GM19395 (cell line): Measurements from ENCODE around the gene ACSL1.

Experiments
- ATAC-seq: cut with Tn5 transposase; IDR thresholded peaks from one replicate; pipeline ENCODE4 v1.9.1; 2021; ENCODE audit warnings: mild to moderate bottlenecking, moderate library complexity; ENCODE audit not compliant: unreplicated experiment

ACSL1 gene

DNA sequence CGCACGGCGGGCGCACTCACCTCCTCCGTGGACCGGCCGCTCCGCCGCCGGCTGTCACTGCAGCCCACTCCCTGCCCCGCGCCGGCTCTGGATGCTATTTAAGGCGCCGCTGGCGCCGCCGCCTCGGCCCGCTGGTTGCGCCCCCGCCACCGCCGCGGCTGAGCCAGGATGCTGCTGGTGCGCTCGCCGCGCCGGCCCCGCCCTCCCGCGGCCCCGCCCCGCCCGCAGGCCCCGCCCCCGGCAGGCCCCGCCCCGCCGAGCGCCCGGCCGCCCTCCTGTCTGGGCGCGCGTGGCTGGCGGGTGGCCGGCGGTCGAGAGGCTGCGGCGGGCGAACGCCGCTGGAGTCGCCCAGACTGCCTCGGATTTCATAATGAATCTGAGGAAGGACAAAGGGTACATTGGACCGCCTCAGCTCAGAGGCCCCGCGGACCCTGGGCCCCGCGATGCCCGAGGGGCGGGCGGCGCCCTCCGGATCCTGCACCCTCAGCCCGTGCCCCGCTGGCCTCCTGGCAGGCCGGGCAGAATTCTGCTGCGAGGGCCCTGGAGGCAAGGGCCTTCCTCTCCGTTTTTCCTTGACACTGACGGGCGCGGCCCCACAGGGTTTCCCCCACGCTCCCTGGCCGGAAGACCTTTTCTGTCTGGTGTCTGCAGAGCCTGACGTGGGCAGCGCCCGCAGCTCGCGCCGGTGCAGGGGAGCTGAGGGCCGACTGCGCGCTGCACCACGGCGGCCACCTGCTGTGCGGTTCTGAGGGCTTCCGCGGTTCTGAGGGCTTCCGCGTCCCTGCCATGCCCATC, at the start of gene ACSL1:
ACSL1 (minus strand) TSS at position 73 of the 795 bp plus-strand sequence. CDS start 22,454 bp downstream, outside the sequence.
- ATAC-seq = peak; percentile 80

DNA sequence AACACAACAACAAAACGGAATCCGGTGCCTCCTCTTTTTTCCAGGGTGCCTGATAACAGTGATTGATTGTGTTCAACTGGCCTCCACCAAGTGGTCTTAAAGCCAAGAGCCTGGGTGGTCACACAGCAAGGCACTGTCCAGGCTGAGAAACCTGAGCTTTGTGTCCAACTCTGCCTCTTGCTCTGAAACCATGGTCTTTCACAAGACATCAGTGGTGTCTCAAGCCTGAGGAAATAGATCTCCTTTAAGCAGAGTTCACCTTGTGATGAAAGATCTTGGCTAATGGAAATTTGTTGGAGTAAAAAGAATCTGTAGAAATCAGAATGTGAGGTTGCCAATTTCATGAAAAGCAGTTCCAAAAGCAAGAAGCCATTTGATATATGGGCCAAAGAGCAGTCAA, 47.3 kb upstream of the ACSL1 start:
- no peak for ATAC-seq

GRCh38 chr4:184870718-184871117, 45.0 kb upstream of the ACSL1 start:
- no peak for ATAC-seq

GRCh38 chr4:184868623-184869022, 42.9 kb upstream of the ACSL1 start:
- ATAC-seq = no peak

GRCh38 chr4:184863916-184864315, 38.1 kb upstream of the ACSL1 start:
- no peak for ATAC-seq

DNA sequence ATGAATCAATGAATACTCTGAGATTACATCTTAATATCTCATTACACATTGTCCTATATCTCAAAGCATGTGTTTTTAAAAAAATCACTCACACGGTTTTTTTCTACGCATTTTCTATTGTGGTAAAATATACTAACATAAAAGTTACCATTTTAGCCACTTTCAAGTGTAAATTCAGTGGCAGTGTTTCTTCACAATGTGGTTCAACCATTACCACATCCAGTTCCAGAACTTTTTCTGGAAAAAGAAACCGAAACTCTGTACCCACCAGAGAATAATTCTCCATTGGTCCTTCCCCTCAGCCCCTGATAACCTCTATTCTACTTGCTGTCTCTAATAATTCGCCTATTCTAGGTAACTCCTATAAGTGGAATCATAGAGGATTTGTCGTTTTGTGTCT, 35.3 kb upstream of the ACSL1 start:
- ATAC-seq = no peak

DNA sequence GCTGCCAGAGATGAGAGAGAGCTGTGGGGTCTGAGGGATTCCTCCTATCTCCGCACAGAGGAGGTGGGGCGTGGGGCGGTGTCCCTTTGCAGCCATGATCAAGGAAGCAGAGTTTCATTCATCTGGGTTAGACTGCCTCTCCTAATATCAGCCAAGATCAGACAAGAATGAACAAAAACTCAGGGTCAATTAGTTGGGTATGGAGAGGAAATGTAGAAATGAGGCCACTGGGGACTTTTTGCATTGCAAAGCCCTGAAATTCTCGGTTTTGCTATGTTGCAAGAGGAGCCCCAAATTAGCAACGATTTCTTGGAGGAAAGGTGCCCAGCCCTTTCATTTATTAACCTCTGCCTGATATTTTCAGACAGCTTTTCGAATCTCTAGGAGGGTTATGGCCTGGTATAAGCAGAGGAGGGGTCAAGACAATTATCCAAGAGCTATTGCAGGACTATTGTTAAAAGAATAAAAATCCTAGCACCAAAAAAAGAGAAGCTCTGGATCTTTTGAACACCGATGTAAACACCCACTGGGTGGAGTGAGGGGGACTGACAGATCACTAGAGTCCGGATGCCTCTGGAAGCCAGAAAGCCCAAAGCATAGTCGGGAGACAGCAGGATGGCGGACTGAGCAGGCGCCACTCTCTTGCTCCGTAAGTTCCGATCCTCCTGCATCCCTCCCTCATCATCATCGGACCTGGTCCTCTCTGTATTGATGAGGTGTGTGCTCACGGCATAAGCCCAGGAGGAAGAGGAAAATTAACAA, 34.4 kb upstream of the ACSL1 start:
- ATAC-seq = peak; percentile 72

- no peak for ATAC-seq
These were observed 31.8 kb upstream of the ACSL1 start for GRCh38 chr4:184857441-184858121.

GRCh38 chr4:184856277-184856609, 30.5 kb upstream of the ACSL1 start:
- ATAC-seq = no peak

DNA sequence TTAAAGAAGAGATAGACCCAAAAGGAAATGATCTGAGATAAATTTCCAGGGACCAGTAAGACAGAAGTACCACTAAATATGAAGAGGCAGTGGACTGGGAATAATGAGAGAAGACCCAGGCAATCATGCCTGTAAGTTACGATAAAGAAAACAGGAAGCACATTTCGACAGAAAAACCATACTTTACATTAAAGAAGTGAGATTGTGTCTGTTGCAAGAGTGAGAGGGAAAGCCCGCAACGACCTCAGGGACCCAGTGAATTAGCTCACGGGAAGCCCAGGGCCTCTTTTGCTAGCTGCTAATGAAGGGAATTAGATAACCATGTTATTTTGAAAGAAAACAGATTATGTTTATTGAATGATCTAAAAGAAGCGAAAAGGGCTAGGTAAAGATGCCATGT, 28.9 kb upstream of the ACSL1 start:
- ATAC-seq = no peak

GRCh38 chr4:184853436-184853835, 27.7 kb upstream of the ACSL1 start:
- ATAC-seq = no peak

GRCh38 chr4:184851886-184852285, 26.1 kb upstream of the ACSL1 start:
- no peak for ATAC-seq

GRCh38 chr4:184851200-184851541, 25.4 kb upstream of the ACSL1 start:
- peak; percentile 80 for ATAC-seq

DNA sequence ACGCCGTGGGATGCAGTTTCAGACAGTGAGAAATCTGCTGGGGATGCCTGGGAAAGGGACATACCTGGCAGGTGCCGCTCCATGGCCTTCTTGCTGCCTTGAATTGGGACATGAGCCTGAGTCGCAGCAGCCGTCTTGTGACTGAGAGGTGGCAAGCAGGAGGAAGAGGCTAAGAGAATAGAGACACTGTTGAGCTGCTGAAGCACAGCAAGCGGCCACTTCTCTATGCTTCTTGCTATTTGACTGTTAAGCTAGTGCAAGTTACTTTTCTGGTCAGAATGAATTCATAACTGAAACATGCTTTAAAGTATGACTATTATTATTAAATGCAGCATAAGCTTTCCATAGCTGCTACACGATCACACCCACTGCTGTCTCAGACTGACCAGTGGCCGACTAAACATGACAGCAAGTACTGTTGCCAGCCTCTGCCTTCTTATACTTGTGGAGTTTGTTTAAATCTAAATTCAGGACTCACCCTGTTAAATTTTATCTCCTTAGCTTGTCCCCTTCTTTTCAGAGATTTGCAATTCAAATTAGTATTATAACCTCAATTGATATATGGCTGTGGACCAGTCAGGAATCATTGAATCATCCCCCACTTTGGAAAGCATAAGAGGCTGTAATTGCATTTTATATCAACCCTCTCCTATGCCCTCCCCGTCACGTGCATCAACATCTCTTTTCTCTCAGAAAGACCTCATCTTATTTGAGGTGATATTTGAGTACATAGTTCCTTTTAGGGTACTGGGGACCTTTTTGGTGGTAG, 24.8 kb upstream of the ACSL1 start:
- peak; percentile 48 for ATAC-seq

GRCh38 chr4:184850018-184850417, 24.2 kb upstream of the ACSL1 start:
- no peak for ATAC-seq

DNA sequence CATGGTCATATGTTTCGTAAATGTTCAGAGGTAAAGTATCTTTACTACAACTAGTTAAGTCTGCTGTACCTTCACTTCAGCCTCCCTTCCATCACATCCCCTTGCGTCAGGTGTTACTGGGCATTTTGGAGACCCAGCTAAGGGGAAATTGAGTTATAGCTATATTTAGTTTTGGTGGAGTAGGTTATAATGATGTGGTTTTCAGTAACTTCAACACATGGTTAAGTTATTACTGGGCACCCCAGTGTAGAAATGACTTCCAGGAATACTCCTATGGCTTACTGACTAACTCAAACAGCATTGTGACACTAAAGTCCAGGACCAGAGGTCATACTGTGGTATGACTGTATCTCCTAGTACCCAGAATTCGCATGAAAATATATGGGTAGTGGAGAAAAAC, 23.4 kb upstream of the ACSL1 start:
- peak; percentile 30 for ATAC-seq

GRCh38 chr4:184848510-184848909, 22.7 kb upstream of the ACSL1 start:
- no peak for ATAC-seq

GRCh38 chr4:184846531-184846930, 20.8 kb upstream of the ACSL1 start:
- ATAC-seq = no peak

DNA sequence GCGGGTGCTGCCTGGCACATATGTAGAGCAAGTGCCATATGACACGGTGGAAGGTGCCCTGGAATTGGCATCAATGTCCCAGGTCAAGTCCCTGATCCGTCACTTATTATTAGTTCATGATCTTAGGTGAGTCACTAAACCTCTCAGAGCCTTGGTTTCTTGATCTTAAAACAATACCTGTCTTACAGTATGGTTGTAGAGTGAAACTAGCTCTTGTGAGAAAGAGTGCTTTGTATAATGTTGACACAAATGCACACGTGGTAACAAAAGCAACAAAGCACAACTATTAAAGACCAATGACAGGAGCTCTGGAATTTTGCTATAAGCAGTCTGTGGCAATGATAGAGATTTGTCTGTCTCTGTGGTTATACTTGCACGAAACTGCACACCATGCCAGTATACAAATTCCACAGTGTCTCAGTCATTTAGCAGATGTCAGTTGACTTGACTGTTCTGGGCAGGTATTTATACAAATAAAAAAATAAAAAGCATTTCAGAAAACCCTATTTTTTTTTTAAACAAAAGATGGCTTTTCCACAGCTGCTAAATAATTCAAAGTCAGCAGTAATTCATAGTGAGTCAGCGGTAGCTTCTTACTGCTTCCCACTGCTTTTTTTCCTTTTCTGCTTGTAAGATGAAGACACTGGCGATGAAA, 19.7 kb upstream of the ACSL1 start:
- no peak for ATAC-seq

DNA sequence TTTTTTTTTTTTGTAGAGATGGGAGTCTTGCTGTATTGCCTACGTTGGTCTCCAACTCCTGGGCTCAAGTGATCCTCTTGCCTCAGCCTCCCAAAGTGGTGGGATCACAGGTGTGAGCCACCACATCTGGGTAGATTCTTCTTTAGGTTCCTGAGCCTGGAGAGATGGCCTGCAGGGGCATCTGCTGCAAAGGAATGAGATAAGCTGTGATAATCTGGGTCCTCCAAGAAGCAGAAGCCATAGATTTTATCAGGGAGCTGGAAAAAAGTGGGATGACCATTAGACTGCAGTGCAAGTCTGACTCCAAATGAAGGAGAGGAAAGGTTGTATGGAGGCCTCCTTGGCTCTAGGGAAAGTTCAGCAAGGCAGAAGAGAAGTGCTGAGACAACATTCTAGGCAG, 19.0 kb upstream of the ACSL1 start:
- no peak for ATAC-seq
